Activated T-cell treated with anti-CD3 and anti-CD28 coated beads, Interleukin-2, amount 50 U/mL, for 4 hours (primary cell): ENCODE results near the gene IL1RN. TPM values are rescaled to one million over a fixed set of nuclear protein-coding genes. Genes with fewer than 3 reads are reported as not detected.

Experiments used
- ATAC-seq, 2 donors: fragments of 200-7000 bp; cut with Tn5 transposase; one replicate each; pipeline ENCODE4 v1.10.0; 2021
- DNase-seq: peaks from one replicate; pipeline ENCODE4 v3.0.0-alpha.2; 2020
- H3K27me3 Mint-ChIP-seq: one replicate; pipeline ENCODE4 v1.8.0; 2021; ENCODE audit warnings: low read depth, mixed read lengths
- H3K36me3 Mint-ChIP-seq: one replicate; pipeline ENCODE4 v1.8.0; 2022; ENCODE audit warnings: mixed read lengths; ENCODE audit not compliant: insufficient read depth
- H3K4me1 Mint-ChIP-seq: one replicate; pipeline ENCODE4 v1.8.0; 2021; ENCODE audit warnings: low read depth, mixed read lengths
- H3K4me3 Mint-ChIP-seq: one replicate; pipeline ENCODE4 v1.8.0; 2021; ENCODE audit warnings: mild to moderate bottlenecking, moderate library complexity, mixed read lengths
- H3K9me3 Mint-ChIP-seq: one replicate; pipeline ENCODE4 v1.8.0; 2021; ENCODE audit warnings: mixed read lengths
- total RNA-seq, 3 donors: library from RNA; stranded (reverse); gene quantifications; one replicate each; pipeline ENCODE4 v1.2.1, GENCODE V29; 2021

Gene IL1RN
- total RNA-seq, 3 donors from 2014 or later, result 1.2 to 2.5 (median 1.8) TPM

- H3K9me3 Mint-ChIP-seq, result no peaks in the 10 kb centered on the region
- H3K27me3 Mint-ChIP-seq, result no peaks in the 10 kb centered on the region
- no peaks in the 10 kb centered on the region for H3K36me3 Mint-ChIP-seq
- H3K4me1 Mint-ChIP-seq, result peaks cover 49% of the 10 kb centered on the region
- DNase-seq, result no peak
- ATAC-seq, result no peak
- H3K4me3 Mint-ChIP-seq, result no peak overlapping the region
Observed at GRCh38 chr2:113164215-113164929, 37.0 kb downstream of the IL1RN start.

GRCh38 chr2:113164930-113165585 lies 37.7 kb downstream of the IL1RN start:
- H3K36me3 Mint-ChIP-seq, result no peaks in the 10 kb centered on the region
- peaks cover 55% of the 10 kb centered on the region for H3K4me1 Mint-ChIP-seq
- DNase-seq (no peak), ATAC-seq (no peak)
- no peaks in the 10 kb centered on the region for H3K27me3 Mint-ChIP-seq
- no peak overlapping the region for H3K4me3 Mint-ChIP-seq
- no peaks in the 10 kb centered on the region for H3K9me3 Mint-ChIP-seq

GRCh38 chr2:113166187-113166645 lies 38.8 kb downstream of the IL1RN start:
- Mint-ChIP-seq H3K36me3 (no peaks in the 10 kb centered on the region), H3K9me3 (no peaks in the 10 kb centered on the region), H3K4me3 (no peak overlapping the region), H3K4me1 (peaks cover 61% of the 10 kb centered on the region), H3K27me3 (no peaks in the 10 kb centered on the region)
- DNase-seq, result no peak
- no peak for ATAC-seq

- Mint-ChIP-seq H3K27me3 (no peaks in the 10 kb centered on the region), H3K36me3 (no peaks in the 10 kb centered on the region), H3K4me1 (peaks cover 72% of the 10 kb centered on the region), H3K9me3 (no peaks in the 10 kb centered on the region), H3K4me3 (peak overlapping the region; percentile 67)
- DNase-seq, result peak; percentile 24
- peak; percentile 79 to 86 for ATAC-seq
Observed at GRCh38 chr2:113167115-113167932, 39.9 kb downstream of the IL1RN start.

GRCh38 chr2:113167962-113168340 lies 40.6 kb downstream of the IL1RN start:
- DNase-seq (no peak), ATAC-seq (no peak)
- Mint-ChIP-seq H3K4me3 (peak overlapping the region; percentile 55), H3K4me1 (peaks cover 72% of the 10 kb centered on the region), H3K27me3 (no peaks in the 10 kb centered on the region), H3K9me3 (no peaks in the 10 kb centered on the region), H3K36me3 (no peaks in the 10 kb centered on the region)

- H3K36me3 Mint-ChIP-seq, result no peaks in the 10 kb centered on the region
- DNase-seq (no peak), ATAC-seq (no peak)
- H3K4me3 Mint-ChIP-seq, result peak overlapping the region; percentile 55
- no peaks in the 10 kb centered on the region for H3K9me3 Mint-ChIP-seq
- H3K4me1 Mint-ChIP-seq, result peaks cover 80% of the 10 kb centered on the region
- no peaks in the 10 kb centered on the region for H3K27me3 Mint-ChIP-seq
Observed at GRCh38 chr2:113169002-113169530, 41.7 kb downstream of the IL1RN start.

- DNase-seq (no peak), ATAC-seq (no peak)
- Mint-ChIP-seq H3K9me3 (no peaks in the 10 kb centered on the region), H3K4me3 (no peak overlapping the region), H3K36me3 (no peaks in the 10 kb centered on the region), H3K27me3 (no peaks in the 10 kb centered on the region), H3K4me1 (peaks cover 76% of the 10 kb centered on the region)
Observed at GRCh38 chr2:113169586-113169985, 42.2 kb downstream of the IL1RN start.

GRCh38 chr2:113171334-113172075 lies 44.1 kb downstream of the IL1RN start:
- Mint-ChIP-seq H3K27me3 (no peaks in the 10 kb centered on the region), H3K36me3 (peaks cover 2% of the 10 kb centered on the region), H3K4me1 (peaks cover 76% of the 10 kb centered on the region), H3K9me3 (no peaks in the 10 kb centered on the region), H3K4me3 (peak overlapping the region; percentile 3)
- ATAC-seq (no peak), DNase-seq (no peak)

- Mint-ChIP-seq H3K9me3 (no peaks in the 10 kb centered on the region), H3K4me3 (peak overlapping the region; percentile 86), H3K36me3 (peaks cover 8% of the 10 kb centered on the region), H3K27me3 (no peaks in the 10 kb centered on the region), H3K4me1 (peaks cover 78% of the 10 kb centered on the region)
- no peak for DNase-seq
- no peak for ATAC-seq
Observed at GRCh38 chr2:113172721-113173541, 45.5 kb downstream of the IL1RN start.

GRCh38 chr2:113173542-113174375 lies 46.4 kb downstream of the IL1RN start, which contains the start of gene PSD4:
Gene PSD4 (plus strand): TSS chr2:113173971. CDS start chr2:113182457, 8,486 bp downstream.
- ATAC-seq, result peak; percentile 85 to 87
- peak within 1 kb of the TSS; percentile 86 for H3K4me3 Mint-ChIP-seq
- peak; percentile 73 for DNase-seq
- no peaks in the 10 kb centered on the region for H3K9me3 Mint-ChIP-seq
- H3K4me1 Mint-ChIP-seq, result peaks cover 78% of the 10 kb centered on the region
- H3K36me3 Mint-ChIP-seq, result peaks cover 11% of the 10 kb centered on the region
- no peaks in the 10 kb centered on the region for H3K27me3 Mint-ChIP-seq

GRCh38 chr2:113174376-113174750 lies 47.0 kb downstream of the IL1RN start:
- no peak for ATAC-seq
- Mint-ChIP-seq H3K27me3 (no peaks in the 10 kb centered on the region), H3K9me3 (no peaks in the 10 kb centered on the region), H3K36me3 (peaks cover 15% of the 10 kb centered on the region), H3K4me1 (peaks cover 78% of the 10 kb centered on the region), H3K4me3 (peak overlapping the region; percentile 86)
- no peak for DNase-seq

GRCh38 chr2:113175042-113175628 lies 47.7 kb downstream of the IL1RN start:
- H3K9me3 Mint-ChIP-seq, result no peaks in the 10 kb centered on the region

More at GRCh38 chr2:113175042-113175628, 47.7 kb downstream of the IL1RN start:
- peak overlapping the region; percentile 86 for H3K4me3 Mint-ChIP-seq
- no peaks in the 10 kb centered on the region for H3K27me3 Mint-ChIP-seq
- DNase-seq, result peak; percentile 34
- peak; percentile 35 to 39 for ATAC-seq
- peaks cover 15% of the 10 kb centered on the region for H3K36me3 Mint-ChIP-seq
- peaks cover 79% of the 10 kb centered on the region for H3K4me1 Mint-ChIP-seq
